Endothelial cell (in vitro differentiated cells): ENCODE measurements around the gene PUS1. TPM values are rescaled to one million over a fixed set of nuclear protein-coding genes. Genes with fewer than 3 reads are reported as not detected.
"Not testable (repeated sequence)": the region's sequence is repeated elsewhere in the genome, so short reads cannot be mapped to it uniquely, and the experiment has no call there.

Experiments
- DNase-seq: peaks from one replicate; pipeline ENCODE4 v3.0.0; 2021; ENCODE audit warnings: low spot score
- H3K27ac Mint-ChIP-seq: one replicate; pipeline ENCODE4 v1.8.0; 2021; ENCODE audit warnings: mixed read lengths, inconsistent platforms; ENCODE audit not compliant: unreplicated experiment
- H3K27me3 Mint-ChIP-seq: one replicate; pipeline ENCODE4 v1.8.0; 2021; ENCODE audit warnings: mild to moderate bottlenecking, moderate library complexity, mixed read lengths, inconsistent platforms; ENCODE audit not compliant: unreplicated experiment
- H3K36me3 Mint-ChIP-seq: one replicate; pipeline ENCODE4 v1.8.0; 2021; ENCODE audit warnings: mild to moderate bottlenecking, low read depth, mixed read lengths, inconsistent platforms; ENCODE audit not compliant: unreplicated experiment
- H3K4me1 Mint-ChIP-seq: one replicate; pipeline ENCODE4 v1.8.0; 2021; ENCODE audit warnings: mild to moderate bottlenecking, mixed read lengths, inconsistent platforms; ENCODE audit not compliant: unreplicated experiment
- H3K4me3 Mint-ChIP-seq: one replicate; pipeline ENCODE4 v1.8.0; 2021; ENCODE audit warnings: mild to moderate bottlenecking, mixed read lengths, inconsistent platforms; ENCODE audit not compliant: unreplicated experiment
- H3K9me3 Mint-ChIP-seq: one replicate; pipeline ENCODE4 v1.8.0; 2021; ENCODE audit warnings: mixed read lengths, inconsistent platforms; ENCODE audit not compliant: unreplicated experiment
- CTCF ChIP-seq: fragments of 200-600 bp; sonication (generic); IDR thresholded peaks from one replicate; pipeline ENCODE4 v1.5.0; 2021; ENCODE audit warnings: antibody characterized with exemption; ENCODE audit not compliant: unreplicated experiment
- total RNA-seq: library from RNA; stranded (reverse); fragmentation: NEBNext Ultra II Directional; extraction: Animal tissue kit (Norgen Biotek cat#: 25700); gene quantifications from one replicate; pipeline ENCODE4 v1.2.1, GENCODE V29; 2021; ENCODE audit not compliant: unreplicated experiment

PUS1 gene
- total RNA-seq, 1 donor from 2014 or later, result 25.8 TPM

GRCh38 chr12:131959116-131959515 is 30.0 kb downstream of the PUS1 start:
- H3K36me3 Mint-ChIP-seq, result peaks cover 6% of the 10 kb centered on the region
- TF ChIP-seq CTCF, result no peak
- H3K4me3 Mint-ChIP-seq, result no peak overlapping the region
- no peak overlapping the region for H3K27ac Mint-ChIP-seq
- no peaks in the 10 kb centered on the region for H3K27me3 Mint-ChIP-seq
- DNase-seq, result no peak
- peaks cover 5% of the 10 kb centered on the region for H3K4me1 Mint-ChIP-seq
- H3K9me3 Mint-ChIP-seq, result no peaks in the 10 kb centered on the region

GRCh38 chr12:131959641-131960589 is 30.8 kb downstream of the PUS1 start:
- no peak for TF ChIP-seq CTCF
- Mint-ChIP-seq H3K27ac (no peak overlapping the region), H3K4me1 (peaks cover 5% of the 10 kb centered on the region), H3K9me3 (no peaks in the 10 kb centered on the region), H3K4me3 (no peak overlapping the region), H3K27me3 (no peaks in the 10 kb centered on the region), H3K36me3 (peaks cover 6% of the 10 kb centered on the region)
- DNase-seq, result no peak

GRCh38 chr12:131960590-131961325 is 31.7 kb downstream of the PUS1 start:
- not testable (repeated sequence) for H3K4me1 Mint-ChIP-seq, DNase-seq, H3K27ac Mint-ChIP-seq, H3K36me3 Mint-ChIP-seq, H3K9me3 Mint-ChIP-seq, H3K27me3 Mint-ChIP-seq, H3K4me3 Mint-ChIP-seq

- not testable (repeated sequence) for H3K27ac Mint-ChIP-seq, H3K36me3 Mint-ChIP-seq, H3K9me3 Mint-ChIP-seq, H3K27me3 Mint-ChIP-seq, DNase-seq, H3K4me3 Mint-ChIP-seq, H3K4me1 Mint-ChIP-seq
Measured at GRCh38 chr12:131961328-131961727, 32.3 kb downstream of the PUS1 start.

- no peak overlapping the region for H3K27ac Mint-ChIP-seq
- DNase-seq, result no peak
- H3K9me3 Mint-ChIP-seq, result no peaks in the 10 kb centered on the region
- peaks cover 5% of the 10 kb centered on the region for H3K4me1 Mint-ChIP-seq
- peaks cover 6% of the 10 kb centered on the region for H3K36me3 Mint-ChIP-seq
- no peak for TF ChIP-seq CTCF
- H3K4me3 Mint-ChIP-seq, result no peak overlapping the region
- H3K27me3 Mint-ChIP-seq, result no peaks in the 10 kb centered on the region
Measured at GRCh38 chr12:131962069-131962468, 33.0 kb downstream of the PUS1 start.
